Stimulated activated naive CD4-positive, alpha-beta T cell (primary cell): Measurements from ENCODE around the gene COL19A1.
"Not testable (repeated sequence)": the region's sequence is repeated elsewhere in the genome, so short reads cannot be mapped to it uniquely, and the experiment has no call there.

Experiments
- DNase-seq, 6 experiments: peaks; one replicate each; lab custom pipeline; 2025; lab: John Stamatoyannopoulos, UW

Gene COL19A1

DNA sequence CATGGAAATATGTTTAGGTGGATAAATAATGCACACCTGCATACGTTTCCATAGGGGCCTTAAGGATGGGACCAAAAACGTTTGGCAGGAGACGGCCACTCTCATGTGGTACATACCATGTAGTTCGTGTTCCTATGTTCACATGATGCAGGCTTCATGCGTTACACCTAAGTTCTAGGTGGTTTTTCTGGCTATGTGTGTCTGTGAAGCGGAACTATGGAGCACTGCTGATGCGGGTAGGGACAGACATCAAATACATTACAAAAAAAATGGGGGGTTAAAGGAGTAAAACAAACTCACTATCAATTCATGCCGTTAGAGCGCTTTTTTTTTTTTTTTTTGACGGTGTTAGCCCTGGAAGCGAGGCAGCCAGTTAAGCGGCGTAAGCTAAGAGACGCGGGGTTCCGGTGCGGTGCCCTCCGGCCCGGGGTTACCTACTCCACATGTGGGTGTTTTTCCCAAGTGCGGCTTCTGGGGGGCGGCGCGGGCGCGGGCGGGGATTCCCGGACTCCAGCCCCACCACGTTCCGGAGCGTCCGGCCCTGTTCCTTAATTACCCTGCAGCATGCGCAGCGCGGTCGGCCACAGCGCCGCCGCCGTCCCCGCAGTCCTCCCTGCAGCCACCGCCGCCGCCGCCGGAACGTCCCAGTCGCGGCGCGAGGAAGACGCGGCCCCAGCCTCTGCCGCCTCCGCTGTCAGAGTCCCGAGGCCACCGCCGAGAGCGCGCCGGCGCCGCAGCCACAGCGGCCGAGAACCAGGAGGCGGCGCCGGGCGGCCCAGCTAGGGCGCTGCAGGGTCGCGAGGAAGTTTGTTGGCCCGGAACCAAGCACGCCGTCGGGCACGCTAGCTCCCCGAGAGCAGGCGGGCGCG is 648 bp downstream of the COL19A1 start:
- peak; percentile 30 to 64 (median 44) for DNase-seq

DNA sequence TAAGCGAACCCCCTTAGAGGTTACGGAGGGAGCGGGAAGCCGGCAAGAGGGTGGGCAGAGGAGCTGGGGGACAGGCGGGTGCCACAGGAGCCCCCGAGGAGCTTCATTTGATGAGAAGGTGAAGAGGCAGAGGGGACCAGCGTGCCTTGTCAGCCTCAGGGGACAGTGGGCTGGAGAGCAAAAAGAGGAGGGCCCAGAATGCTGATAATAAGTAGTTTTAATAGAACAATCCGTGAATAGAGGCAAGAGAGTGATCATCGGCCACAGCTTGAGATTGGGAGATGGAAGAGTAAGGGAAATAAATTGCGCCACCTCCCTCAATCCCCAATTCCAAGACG is 1.3 kb downstream of the COL19A1 start:
- DNase-seq = no peak

DNA sequence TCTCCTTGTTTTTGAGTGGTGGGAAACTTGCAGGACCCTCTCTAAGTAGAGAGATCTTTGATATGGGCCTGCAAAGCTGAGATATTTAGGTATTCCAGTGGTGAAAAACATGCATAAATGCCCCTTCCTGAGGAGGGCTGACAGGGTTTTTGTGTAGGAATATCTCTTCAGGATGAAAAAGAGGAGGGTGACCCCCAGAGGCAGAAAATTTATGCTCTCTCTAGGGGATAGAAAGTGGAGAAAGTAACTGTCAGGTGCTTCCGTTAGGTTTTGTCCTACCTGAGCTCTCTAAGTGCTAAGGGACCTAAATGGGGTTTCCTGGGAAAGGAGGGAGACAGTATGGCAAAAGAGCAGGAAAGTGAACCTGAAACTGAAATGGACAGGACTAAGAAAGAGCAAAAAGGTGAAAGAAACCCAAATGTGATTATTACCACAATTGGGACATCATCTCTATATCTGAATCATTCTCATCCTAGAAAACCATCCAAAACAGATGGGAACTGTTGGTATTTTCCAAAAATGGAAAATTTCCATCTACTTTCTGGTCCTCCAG is 2.0 kb downstream of the COL19A1 start:
- no peak for DNase-seq

DNA sequence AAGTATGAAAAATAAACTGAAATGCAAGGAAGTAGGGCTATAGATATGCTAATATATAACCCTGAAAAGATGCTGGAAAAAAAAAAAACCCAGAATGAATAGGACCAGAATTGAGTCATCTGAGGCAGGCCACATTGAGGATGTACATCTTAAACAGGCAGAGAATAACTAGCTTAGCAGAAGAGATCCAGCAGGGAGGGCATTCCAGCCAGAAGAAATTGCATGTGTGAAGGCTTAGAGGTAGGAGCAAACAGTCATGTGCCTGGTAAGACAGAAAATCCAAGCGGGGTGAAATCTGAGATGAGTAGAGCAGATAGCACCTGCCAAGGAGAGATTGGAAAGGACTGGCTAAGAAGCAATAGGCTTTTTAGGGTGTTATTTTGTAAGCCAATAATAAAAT is 2.6 kb downstream of the COL19A1 start:
- DNase-seq = no peak

DNA sequence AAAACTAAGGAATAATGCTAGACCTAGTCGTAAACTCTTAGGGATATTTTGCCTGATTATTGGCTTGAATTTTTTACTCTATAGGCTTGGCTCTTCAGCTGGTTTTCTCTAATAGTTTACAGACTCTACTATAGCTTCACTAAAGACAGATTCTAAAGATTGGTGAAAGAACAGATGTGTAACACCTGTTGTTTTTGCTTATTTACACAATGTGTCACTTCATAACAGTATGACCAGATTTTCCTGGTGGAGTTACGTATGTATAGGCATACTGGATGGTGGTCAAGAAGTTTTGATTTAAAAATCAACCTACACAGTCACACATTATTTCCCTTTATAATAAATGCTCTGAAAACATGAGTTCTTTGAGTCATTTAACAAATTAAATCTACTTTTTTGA is 4.8 kb downstream of the COL19A1 start:
- no peak for DNase-seq

DNA sequence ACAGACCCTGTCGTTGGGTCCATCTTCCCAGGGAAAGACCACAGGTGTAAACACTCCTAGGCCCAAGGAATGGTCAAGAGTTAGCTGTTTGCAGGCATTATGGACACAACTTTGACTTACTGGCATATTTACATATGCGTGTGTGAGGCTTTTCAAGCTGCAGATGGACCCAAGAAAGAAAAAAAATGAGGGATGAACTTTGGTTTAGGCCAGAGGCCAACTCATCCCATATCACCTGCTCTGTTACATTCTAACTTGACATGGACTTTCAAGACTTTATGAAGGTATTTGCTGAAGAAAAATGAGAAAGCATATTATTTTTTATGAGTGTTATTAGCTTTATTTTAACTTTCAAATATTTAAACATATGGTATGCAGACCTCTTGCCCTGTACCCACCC is 6.9 kb downstream of the COL19A1 start:
- no peak for DNase-seq

DNA sequence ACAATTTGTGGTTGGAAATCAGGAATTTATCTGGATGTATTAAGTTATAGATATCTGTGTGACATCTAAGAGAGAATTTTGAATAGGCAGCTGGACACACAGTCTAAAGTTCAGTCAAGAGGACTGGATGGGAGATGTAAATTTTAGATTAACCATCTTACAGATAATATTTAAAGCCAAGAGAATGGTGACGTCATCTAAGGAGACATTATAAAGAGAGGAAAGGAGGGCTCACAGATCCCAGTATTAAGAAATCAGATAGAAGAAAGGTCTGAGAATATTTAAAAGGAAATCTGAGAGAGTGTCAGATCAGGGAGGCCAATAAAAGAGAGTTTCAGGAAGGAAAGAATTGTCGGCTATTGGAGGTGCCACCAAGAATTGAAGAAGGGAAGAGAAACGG is 9.4 kb downstream of the COL19A1 start:
- no peak for DNase-seq

DNA sequence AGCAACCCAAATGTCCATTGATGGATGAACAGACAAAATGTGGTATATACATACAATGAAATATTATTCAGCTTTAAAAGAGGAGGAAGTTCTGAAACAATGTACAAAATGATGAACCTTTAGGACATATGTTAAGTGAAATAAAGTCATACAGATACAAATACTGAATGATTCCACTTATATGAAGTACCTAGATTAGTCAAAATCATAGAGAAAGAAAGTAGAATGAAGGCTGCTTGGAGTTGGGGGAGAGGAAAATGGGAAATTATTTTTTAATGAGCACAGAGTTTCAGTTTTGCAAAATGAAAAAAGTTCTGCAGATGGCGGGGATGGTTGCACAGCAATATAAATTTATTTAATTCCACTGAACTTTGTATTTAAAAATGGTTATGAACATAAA is 12.4 kb downstream of the COL19A1 start:
- DNase-seq = no peak

DNA sequence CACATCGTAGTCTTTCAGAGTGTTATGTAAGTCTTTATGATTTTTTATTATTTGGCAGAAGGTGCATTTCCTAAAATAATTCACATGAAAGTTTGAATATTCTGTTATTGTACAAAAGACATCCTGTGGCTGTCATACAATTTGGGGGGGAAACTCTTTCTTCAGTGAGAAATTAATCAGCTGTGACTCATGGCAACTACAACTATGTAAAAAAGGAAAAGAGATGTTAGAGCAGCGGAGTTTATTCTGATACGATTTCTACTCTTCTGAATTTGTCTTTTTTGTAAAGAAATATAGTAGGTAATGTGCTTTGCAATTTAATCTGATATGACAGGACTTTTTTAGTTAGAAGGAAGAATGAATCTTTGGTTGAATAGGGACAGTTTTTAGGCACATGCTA is 14.2 kb downstream of the COL19A1 start:
- no peak for DNase-seq

DNA sequence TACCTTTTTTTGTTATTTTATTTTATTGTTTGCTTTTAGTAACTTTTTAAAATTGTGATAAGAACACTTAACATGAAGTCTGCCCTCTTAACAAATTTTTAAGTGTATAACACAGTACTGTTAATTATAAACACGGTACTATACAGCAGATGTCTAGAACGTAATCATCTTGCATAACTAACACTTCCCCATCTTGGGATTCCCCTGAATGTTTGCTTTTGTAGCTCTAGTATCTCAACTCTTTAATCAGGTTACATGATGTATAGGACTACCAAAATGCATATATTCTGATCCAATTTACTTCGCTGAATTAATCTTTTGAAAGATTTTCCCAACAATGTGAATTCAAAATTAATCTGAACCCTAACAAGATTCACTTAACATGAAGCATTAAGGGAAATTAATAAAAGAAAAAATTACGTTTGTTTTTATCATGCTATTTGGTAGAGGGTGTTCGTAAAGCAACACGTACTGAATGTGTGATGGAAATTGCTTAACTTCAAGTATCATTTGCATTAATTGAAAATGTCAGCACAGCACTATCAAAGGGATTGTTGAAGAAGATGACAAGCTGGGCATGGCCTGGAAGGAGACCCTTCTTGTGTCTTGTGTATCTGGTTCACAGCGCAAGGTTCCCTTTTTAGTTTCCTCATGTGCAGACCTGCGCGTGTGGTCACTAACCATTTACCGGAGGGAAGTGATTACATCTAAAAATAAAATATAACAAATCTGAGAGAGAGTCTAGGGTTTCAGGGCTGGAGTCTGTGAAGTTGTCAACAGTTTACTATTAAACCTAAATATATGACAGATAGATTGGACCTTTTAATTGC is 15.2 kb downstream of the COL19A1 start:
- no peak for DNase-seq

DNA sequence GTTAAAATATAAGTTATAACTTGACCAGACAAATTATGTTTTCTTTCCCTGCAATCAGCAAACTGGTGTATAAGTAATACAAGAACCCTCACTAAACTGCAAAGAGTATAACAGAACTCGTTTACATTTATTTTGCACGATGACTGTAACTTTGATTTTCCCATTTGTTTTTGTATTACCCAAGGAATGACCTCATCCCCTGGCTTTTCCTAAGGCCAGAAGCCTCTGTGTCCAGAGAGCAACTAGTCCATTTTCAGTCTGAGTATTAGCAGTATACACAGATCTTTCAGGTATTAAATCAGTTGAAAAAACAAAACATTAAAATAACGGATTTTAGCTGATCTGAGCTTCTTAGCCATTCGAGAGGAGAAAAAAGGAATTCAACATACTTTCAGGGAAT is 17.2 kb downstream of the COL19A1 start:
- DNase-seq = no peak

DNA sequence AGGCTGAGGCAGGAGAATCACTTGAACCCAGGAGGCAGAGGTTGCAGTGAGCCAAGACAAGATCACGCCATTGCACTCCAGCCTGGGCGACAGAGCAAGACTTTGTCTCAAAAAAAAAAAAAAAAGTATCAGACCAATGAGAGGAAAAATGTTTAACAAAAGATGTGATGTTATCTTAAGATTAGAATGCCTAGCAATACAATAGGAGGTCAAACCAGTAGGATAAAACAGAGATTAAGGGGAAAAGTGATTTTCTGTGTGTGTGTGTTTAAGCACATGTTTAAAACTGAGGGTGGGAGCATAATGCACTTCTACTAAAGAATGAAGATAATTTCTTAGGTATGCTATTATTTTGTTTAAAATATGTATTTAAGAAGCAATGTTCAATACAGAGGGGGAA is 17.9 kb downstream of the COL19A1 start:
- no peak for DNase-seq

DNA sequence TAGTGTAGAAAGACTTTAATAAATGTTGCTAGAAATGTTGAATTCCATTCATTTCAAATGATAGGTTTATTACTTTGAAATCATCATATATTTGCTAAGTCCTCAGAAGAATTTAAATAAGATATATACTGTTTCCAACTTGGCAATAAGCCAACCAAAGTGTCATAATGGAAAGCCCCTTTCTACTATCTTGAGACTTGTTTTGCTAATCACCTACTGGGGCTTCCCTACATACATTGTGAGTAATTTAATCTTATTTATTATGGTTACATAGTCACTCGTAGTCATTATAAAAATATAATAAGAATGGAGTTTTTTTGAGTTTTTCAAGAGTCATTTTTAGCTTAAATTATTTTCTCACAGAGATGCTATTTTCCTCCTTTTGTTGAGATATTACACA is 20.7 kb downstream of the COL19A1 start:
- DNase-seq = no peak

DNA sequence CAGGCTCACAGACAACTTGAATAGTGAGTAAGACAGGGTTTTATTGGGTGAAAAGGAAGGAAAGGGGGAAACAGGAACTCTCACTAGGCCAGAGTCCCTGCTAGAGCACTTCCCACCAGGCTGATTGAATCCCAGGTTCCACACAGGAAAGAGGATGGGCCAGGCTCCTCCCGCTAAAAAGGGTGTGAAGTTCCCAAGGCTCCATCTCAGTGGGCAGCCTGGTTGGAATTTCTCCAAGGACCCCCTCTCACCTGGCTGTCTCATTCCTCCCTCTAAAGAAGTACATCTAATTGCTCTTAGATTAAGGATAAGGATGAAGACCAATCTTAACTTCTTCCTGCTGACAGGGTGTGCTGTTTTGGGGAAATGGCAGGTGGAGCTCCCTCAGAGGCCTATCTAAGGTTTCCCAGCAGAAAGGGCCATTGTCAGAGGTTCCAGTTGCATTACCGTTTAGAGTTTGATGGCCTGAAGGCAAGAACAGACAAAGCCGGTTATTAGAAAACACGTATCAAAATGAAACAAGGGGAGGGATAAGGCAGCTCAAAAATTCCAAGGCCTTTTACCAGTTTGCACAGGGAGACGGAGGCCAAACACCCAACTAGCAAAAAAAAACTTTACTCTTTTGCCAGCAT is 21.5 kb downstream of the COL19A1 start:
- no peak for DNase-seq

DNA sequence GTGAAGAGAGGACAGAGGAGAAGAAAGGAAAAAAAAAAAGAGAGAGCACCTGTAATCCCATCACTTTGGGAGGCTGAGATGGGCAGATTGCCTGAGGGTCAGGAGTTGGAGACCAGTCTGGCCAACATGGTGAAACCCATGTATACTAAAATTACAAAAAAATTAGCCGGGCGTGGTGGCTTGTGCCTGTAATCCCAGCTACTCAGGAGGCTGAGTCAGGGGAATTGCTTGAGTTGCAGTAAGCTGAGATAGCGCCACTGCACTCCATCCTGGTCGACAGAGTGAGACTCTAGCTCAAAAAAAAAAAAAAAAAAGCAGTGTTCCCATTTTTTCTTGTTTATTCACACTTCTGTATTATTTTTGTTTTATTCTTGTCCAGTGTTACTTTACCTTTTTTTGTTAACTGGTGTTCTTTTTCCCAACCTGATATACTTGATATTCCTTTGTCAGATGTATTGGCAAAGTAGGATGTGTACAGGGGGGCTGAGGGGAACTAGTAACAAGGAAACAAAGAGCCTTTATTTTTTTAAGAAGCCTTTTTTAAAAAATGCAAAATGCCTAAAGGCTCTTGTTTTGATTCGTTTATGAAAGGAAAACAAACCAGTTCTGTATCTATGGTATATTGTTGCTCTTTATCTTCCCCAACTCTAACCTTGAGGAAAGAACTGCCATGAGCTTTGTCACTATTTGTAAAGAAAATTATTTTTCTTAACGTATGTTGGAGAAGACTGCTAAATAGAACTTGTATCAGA is 22.3 kb downstream of the COL19A1 start:
- DNase-seq = no peak

DNA sequence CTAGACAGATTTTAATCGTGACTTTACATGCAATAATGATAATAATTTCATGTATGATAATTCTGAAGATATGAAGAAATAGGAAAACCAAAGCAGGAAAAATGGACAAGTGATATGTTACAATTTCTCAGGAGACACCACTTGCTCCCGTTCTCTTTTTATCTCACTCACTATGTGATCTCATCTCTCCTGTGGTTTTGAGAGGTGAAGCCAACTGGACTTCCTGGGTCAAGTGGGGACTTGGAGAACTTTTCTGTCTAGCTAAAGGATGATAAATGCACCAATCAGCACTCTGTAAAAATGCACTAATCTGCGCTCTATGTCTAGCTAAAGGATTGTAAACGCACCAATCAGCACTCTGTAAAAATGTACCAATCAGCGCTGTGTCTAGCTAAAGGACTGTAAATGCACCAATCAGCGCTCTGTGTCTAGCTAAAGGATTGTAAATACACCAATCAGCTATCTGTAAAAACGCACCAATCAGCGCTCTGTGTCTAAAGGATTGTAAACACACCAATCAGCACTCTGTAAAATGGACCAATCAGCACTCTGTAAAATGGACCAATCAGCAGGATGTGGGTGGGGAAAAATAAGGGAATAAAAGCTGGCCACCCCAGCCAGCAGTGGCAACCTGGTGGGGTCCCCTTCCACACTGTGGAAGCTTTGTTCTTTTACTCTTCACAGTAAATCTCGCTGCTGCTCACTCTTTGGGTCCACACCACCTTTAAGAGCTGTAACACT is 23.0 kb downstream of the COL19A1 start:
- not testable (repeated sequence) for DNase-seq

DNA sequence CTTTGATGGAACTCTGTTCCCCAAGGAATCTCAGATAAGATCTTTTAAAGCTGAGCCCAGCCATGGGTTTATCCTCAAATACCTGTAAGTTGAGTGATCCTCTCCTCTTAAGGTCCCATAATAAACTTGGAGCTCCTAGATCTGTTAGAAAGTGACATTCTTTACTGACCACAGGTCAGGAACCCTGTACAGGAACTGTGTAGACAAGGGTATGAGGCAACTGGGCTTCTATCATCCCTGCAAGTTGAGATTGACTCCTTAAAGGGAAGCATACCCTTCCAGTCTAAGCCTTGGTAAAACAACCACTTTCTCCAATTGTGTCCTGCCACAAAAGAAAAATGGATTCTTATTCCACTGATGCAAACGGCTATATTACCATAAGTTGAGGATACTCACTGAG is 26.2 kb downstream of the COL19A1 start:
- not testable (repeated sequence) for DNase-seq

DNA sequence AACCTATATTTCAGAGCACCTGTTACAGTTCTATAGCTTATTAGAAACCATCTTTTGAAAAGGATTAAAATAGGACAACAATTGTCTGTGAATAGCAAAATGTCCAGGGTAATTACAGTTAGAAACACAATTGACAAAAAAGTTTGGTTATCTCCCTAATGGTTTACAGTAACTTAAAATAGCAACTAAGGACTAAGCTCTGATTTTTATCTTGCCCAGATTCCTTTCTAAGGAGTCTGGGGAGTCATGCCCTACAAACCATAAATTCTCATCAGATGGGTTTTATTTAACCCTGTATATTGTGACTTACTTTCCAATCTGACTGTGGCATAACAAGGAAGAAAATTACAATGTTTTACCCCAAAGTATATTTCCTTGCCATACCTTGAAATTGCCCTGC is 26.9 kb downstream of the COL19A1 start:
- DNase-seq = not testable (repeated sequence)

DNA sequence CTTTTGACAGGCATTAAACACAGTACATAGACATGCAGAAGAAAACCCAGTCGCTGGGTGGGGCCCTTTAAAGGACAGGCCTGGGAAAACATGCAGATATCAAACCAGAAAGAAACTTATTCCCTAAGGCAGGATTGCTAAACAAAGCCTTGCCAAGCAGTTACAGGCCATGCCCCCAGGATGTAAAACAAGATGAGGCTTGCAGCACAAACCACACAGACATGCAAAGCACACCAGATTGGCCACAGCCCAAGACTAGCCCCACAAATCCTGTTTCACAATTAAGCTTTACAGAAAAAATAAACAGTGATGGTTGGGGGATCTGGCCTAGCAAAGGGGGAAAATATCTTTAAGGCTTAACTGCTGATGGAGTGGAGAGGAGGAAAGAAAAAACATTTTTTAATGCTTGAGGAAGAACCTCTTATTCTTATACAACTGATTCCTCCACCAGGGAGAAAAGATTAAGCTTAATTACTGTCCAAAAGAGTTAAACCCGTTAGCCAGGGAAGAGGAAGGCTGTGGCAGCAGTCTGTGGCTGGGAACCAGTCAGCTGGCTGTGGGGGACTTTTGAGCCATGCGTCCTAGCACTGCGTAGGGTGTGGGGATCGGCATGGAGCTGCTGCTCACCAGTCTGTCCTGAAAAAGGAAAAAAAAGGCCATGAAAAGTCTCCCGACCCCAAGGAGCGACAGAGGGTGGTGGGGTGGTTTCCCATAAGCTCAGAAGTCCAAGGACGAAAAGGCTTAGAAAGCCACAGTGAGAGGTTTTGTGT is 28.4 kb downstream of the COL19A1 start:
- DNase-seq = no peak

DNA sequence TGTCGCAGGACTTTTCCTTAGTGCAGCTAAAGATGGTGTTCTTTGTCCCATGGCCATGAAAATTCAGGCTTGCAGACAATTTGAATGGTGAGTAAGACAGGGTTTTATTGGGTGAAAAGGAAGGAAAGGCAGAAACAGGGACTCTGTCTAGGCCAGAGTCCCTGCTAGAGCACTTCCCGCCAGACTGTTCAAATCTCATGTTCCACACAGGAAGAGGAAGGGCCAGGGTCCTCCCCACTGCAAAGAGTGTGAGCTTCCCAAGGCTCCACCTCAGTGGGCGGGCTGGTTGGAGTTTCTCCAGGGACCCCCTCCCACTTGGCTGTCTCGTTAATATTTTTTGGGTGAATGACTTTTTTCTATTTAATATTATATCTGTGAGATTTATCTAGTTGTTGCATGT is 29.0 kb downstream of the COL19A1 start:
- no peak for DNase-seq
